DOHH2 (cell line): ENCODE measurements around the gene GSTO1.

Experiments
- H3F3A ChIP-seq: fragments of 200-600 bp; sonication (generic), shearing (Covaris generic); 2 replicates; pipeline ENCODE4 v1.6.0; 2016; ENCODE audit warnings: antibody characterized with exemption, mild to moderate bottlenecking; ENCODE audit not compliant: control insufficient read depth, insufficient read depth
- H3K27ac ChIP-seq: fragments of 200-600 bp; sonication (generic); 2 replicates; pipeline ENCODE4 v1.5.1; 2014; ENCODE audit warnings: low read depth, mild to moderate bottlenecking, low read length, moderate library complexity
- H3K27me3 ChIP-seq: fragments of 200-600 bp; sonication (generic); 2 replicates; pipeline ENCODE4 v1.6.1; 2014; ENCODE audit warnings: mild to moderate bottlenecking, low read length, mixed read lengths; ENCODE audit not compliant: control insufficient read depth
- H3K36me3 ChIP-seq: fragments of 200-600 bp; sonication (generic); 2 replicates; pipeline ENCODE4 v1.6.1; 2014; ENCODE audit warnings: mild to moderate bottlenecking, low read length, moderate library complexity, mixed read lengths; ENCODE audit not compliant: control insufficient read depth
- H3K4me1 ChIP-seq: fragments of 200-600 bp; sonication (generic); 2 replicates; pipeline ENCODE4 v1.6.1; 2014; ENCODE audit warnings: mild to moderate bottlenecking, low read length, mixed read lengths; ENCODE audit not compliant: control insufficient read depth
- H3K4me2 ChIP-seq: fragments of 200-600 bp; sonication (generic); 2 replicates; pipeline ENCODE4 v1.6.0; 2014; ENCODE audit warnings: mild to moderate bottlenecking, low read length, moderate library complexity
- H3K4me3 ChIP-seq: fragments of 200-600 bp; sonication (generic); 2 replicates; pipeline ENCODE4 v1.5.1; 2014; ENCODE audit warnings: mild to moderate bottlenecking, low read length, mixed read lengths
- H3K79me2 ChIP-seq: fragments of 200-600 bp; sonication (generic); 2 replicates; pipeline ENCODE4 v1.6.1; 2014; ENCODE audit warnings: mild to moderate bottlenecking, low read length, mixed read lengths; ENCODE audit not compliant: control insufficient read depth
- H3K9me2 ChIP-seq: fragments of 200-600 bp; sonication (generic); replicated peaks from 2 replicates; pipeline ENCODE4 v1.6.1; 2014; ENCODE audit warnings: mild to moderate bottlenecking, low read length, mixed read lengths; ENCODE audit not compliant: control insufficient read depth
- H3K9me3 ChIP-seq: fragments of 200-600 bp; sonication (generic); 2 replicates; pipeline ENCODE4 v1.6.1; 2014; ENCODE audit warnings: antibody characterized with exemption, low read length, mixed read lengths; ENCODE audit not compliant: control insufficient read depth, insufficient read depth
- H4K20me1 ChIP-seq: fragments of 200-600 bp; sonication (generic); 2 replicates; pipeline ENCODE4 v1.6.0; 2014; ENCODE audit warnings: low read depth, mild to moderate bottlenecking, antibody characterized with exemption, low read length, moderate library complexity; ENCODE audit not compliant: control insufficient read depth, insufficient read depth
- EZH2phosphoT487 ChIP-seq: fragments of 200-600 bp; sonication (generic); IDR thresholded peaks from 2 replicates; pipeline ENCODE4 v1.6.1; 2017; ENCODE audit warnings: borderline replicate concordance, mild to moderate bottlenecking, antibody characterized with exemption, low read length, moderate library complexity, mixed read lengths
- TF ChIP-seq, protein P1 (sequence below): fragments of 200-600 bp; sonication (generic); IDR thresholded peaks from one replicate; pipeline ENCODE4 v1.5.1; 2014; ENCODE audit warnings: antibody characterized with exemption, mild to moderate bottlenecking, low read depth, low read length; ENCODE audit not compliant: poor library complexity, severe bottlenecking

The GSTO1 gene

DNA sequence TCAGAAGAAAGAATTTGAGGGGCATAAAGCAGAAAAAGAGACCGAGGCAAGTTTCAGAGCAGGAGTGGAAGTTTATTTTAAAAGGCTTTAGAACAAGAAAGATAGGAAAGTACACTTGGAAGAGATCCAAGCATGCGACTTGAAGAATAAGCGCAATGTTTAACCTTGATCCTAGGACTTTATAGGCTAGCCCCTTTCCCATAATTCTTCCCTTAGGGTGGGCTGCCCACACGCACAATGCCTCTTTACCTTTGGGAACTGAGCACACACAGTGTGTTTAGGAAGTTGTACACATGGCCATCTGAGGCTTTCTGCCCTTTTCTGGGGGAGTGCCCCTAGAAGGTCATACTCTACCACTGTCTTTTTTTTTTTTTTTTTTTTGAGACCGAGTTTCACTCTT lies 11.2 kb upstream of the GSTO1 start:
- no peaks in the 10 kb centered on the region for H3K36me3 ChIP-seq
- H3K9me3 ChIP-seq: peaks cover 17% of the 10 kb centered on the region
- no peak overlapping the region for H3K4me2 ChIP-seq
- H3K27me3 ChIP-seq: peaks cover 17% of the 10 kb centered on the region
- TF ChIP-seq, protein P1, sequence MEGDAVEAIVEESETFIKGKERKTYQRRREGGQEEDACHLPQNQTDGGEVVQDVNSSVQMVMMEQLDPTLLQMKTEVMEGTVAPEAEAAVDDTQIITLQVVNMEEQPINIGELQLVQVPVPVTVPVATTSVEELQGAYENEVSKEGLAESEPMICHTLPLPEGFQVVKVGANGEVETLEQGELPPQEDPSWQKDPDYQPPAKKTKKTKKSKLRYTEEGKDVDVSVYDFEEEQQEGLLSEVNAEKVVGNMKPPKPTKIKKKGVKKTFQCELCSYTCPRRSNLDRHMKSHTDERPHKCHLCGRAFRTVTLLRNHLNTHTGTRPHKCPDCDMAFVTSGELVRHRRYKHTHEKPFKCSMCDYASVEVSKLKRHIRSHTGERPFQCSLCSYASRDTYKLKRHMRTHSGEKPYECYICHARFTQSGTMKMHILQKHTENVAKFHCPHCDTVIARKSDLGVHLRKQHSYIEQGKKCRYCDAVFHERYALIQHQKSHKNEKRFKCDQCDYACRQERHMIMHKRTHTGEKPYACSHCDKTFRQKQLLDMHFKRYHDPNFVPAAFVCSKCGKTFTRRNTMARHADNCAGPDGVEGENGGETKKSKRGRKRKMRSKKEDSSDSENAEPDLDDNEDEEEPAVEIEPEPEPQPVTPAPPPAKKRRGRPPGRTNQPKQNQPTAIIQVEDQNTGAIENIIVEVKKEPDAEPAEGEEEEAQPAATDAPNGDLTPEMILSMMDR: no peak
- no peak for TF ChIP-seq EZH2phosphoT487
- H3K79me2 ChIP-seq: no peaks in the 10 kb centered on the region
- no peak overlapping the region for H3K27ac ChIP-seq
- H3F3A ChIP-seq: no peaks in the 10 kb centered on the region
- no peaks in the 10 kb centered on the region for H4K20me1 ChIP-seq
- no peaks in the 10 kb centered on the region for H3K4me1 ChIP-seq
- no peaks in the 10 kb centered on the region for H3K9me2 ChIP-seq
- H3K4me3 ChIP-seq: no peak overlapping the region

DNA sequence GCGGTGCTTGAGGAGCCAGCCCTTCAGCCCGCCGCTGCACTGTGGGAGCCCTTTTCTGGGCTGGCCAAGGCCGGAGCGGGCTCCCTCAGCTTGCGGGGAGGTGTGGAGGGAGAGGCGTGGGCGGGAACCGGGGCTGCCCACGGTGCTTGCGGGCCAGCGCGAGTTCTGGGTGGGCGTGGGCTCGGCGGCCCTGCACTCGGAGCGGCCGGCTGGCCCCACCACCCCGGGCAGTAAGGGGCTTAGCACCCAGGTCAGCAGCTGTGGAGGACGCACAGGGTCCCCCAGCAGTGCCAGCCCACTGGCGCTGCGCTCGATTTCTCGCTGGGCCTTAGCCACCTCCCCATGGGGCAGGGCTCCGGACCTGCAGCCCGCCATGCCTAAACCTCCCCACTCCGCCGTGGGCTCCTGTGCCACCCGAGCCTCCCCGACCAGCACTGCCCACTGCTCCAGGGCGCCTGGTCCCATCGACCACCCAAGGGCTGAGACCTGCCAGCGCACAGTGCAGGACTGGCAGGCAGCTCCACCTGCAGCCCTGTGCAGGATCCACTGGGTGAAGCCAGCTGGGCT lies 9.5 kb upstream of the GSTO1 start:
- H3K36me3 ChIP-seq: no peaks in the 10 kb centered on the region
- no peaks in the 10 kb centered on the region for H3K79me2 ChIP-seq
- peaks cover 14% of the 10 kb centered on the region for H3K27me3 ChIP-seq
- H3K27ac ChIP-seq: no peak overlapping the region
- no peaks in the 10 kb centered on the region for H3K9me2 ChIP-seq
- TF ChIP-seq EZH2phosphoT487: no peak
- TF ChIP-seq, protein P1: no peak
- peaks cover 17% of the 10 kb centered on the region for H3K9me3 ChIP-seq
- no peak overlapping the region for H3K4me3 ChIP-seq
- H3K4me1 ChIP-seq: no peaks in the 10 kb centered on the region
- H3K4me2 ChIP-seq: no peak overlapping the region
- no peaks in the 10 kb centered on the region for H4K20me1 ChIP-seq
- no peaks in the 10 kb centered on the region for H3F3A ChIP-seq

DNA sequence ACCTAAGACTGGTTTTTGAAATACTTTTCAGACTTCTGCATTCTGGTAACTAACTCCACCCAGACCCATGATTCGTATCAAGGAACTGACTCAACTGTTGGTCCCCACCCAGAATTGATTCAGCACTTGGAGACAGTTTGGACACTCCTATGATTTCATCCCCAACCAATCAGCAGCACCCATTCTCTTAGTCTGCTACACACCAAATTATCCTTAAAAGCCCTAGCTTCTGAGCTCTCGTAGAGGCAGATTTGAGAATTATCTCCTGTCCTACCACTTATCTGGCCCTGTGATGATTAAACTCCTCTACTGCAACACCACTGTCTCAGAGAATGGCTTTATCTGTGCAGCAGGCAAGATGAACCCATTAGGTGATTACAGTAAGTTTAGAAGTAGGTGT lies 7.7 kb upstream of the GSTO1 start:
- no peak for TF ChIP-seq EZH2phosphoT487
- TF ChIP-seq, protein P1: no peak
- Histone ChIP-seq H3K27me3 (peaks cover 2% of the 10 kb centered on the region; the same call in 1 of the 2 replicates), H3K4me2 (no peak overlapping the region), H4K20me1 (no peaks in the 10 kb centered on the region), H3K4me3 (no peak overlapping the region), H3F3A (no peaks in the 10 kb centered on the region), H3K79me2 (no peaks in the 10 kb centered on the region), H3K9me2 (no peaks in the 10 kb centered on the region), H3K4me1 (no peaks in the 10 kb centered on the region), H3K9me3 (peaks cover 17% of the 10 kb centered on the region), H3K36me3 (no peaks in the 10 kb centered on the region), H3K27ac (no peak overlapping the region)
